NCI-H187 (cell line): ENCODE results near the gene ATXN7L1.

ENCODE experiments used
- DNase-seq, 2 experiments: peaks; one replicate each; lab custom pipeline; 2025; lab: John Stamatoyannopoulos, UW

Gene ATXN7L1, protein sequence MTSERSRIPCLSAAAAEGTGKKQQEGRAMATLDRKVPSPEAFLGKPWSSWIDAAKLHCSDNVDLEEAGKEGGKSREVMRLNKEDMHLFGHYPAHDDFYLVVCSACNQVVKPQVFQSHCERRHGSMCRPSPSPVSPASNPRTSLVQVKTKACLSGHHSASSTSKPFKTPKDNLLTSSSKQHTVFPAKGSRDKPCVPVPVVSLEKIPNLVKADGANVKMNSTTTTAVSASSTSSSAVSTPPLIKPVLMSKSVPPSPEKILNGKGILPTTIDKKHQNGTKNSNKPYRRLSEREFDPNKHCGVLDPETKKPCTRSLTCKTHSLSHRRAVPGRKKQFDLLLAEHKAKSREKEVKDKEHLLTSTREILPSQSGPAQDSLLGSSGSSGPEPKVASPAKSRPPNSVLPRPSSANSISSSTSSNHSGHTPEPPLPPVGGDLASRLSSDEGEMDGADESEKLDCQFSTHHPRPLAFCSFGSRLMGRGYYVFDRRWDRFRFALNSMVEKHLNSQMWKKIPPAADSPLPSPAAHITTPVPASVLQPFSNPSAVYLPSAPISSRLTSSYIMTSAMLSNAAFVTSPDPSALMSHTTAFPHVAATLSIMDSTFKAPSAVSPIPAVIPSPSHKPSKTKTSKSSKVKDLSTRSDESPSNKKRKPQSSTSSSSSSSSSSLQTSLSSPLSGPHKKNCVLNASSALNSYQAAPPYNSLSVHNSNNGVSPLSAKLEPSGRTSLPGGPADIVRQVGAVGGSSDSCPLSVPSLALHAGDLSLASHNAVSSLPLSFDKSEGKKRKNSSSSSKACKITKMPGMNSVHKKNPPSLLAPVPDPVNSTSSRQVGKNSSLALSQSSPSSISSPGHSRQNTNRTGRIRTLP

DNA sequence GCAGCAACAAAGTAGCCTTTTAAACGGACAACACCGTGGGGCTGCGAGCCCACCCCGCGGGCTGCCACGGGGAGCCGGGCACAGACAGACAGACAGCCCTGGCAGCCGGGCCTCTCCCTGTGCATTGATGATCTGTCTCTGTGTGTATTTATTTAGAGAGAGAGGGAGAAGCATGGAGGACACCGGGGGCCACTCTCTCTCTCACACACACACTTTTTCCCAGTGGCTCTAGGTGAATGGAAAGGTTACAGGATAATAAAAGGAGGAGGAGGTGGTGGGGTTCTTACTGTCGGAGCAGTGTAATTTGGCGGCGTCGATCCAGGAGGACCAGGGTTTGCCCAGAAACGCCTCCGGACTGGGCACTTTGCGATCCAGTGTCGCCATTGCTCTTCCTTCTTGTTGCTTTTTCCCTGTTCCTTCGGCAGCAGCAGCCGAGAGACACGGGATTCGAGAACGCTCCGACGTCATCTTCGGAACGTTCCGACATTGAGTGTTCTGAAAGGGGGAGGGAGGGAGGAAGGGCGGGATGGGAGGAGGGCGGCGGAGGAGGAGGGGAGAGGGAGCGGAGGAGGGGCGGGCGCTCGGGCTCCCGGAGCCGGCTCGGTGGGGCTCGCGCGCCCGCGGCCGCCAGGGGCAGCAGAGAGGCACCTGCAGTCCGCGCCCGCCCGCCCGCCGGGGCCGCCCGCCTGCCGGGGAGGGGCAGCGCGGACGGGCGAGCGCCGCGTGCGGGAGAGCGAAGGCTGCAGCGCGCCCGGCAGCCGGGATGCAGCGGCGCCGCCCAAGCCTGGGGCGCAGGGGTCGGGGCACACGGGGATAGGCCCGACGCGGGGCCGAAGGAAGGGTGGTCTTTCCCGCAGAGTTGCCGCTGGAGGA is at the start of gene ATXN7L1:
TSS of gene ATXN7L1 (minus strand) at position 509 of the 873 bp plus-strand sequence. CDS start at position 468, 41 bp downstream.
- peak; percentile 94 to 95 for DNase-seq

DNA sequence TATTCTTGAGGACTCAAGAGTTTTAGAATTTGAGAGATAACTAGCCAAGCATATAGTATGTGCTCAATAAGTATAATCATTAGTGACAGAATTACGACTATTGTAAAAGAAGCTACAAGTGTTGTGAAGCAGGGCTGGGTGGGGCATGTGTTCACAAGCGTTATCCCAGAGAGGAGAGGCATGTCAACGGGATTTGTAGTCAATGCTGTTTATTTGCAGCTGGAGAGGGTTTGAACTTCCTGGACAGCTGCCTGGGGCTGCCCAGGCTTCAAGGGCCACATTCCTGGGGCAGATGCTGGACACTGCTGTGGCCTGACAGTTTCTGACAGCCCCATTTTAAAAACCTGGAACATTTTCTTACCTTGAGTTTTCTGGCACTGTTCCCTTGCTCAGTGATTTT is 49.7 kb upstream of the ATXN7L1 start:
- DNase-seq = no peak

DNA sequence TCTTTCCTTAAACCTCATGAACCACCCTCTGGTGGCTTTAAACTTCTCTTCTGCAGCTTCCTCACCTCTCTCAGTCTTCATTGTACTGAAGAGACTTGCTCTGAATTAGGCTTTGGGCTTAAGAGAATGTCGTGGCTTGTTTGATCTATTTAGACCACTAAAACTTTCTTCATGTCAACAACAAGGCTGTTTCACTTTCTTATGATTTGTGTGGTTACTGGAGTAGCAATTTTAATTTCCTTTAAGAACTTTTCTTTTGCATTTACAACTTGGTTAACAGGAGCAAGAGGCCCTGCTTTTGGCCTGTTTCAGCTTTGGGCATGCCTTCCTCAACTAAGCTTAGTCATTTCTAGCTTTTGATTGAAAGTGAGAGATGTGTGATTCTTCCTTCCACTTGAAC is 48.5 kb upstream of the ATXN7L1 start:
- no peak for DNase-seq

DNA sequence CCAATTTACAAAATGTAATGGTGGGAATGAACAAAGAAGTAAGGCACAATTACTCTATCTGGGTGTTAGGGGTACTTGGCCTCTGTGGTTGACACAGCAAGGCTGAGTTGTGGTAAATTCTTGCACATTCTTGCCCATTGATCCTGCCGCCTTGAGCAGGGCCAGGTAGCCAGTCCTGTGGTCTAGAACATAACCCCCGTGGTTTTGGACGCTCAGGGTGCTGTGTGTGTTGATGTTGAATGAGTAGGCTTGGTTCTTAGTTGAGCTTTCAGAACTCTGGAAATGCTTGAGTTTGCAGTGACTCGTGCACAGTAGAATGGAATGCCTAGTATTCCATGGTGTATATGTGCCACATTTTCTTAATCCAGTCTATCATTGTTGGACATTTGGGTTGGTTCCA is 44.4 kb upstream of the ATXN7L1 start:
- DNase-seq = no peak

DNA sequence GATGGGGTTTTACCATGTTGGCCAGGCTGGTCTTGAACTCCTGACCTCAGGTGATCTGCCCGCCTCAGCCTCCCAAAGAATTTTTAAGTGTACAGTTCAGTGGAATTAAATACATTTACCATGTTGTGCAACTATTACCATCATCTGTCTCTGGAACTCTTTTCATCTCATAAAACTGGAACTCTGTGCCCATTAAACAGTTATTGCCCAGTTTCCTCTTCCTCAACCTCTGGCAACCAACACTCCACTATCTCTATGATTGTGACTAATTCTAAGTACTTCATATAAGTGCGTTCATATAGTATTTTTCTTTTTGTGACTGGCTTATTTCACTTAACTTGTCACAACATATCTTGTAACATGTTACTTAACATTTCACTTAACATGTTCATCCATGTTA is 41.3 kb upstream of the ATXN7L1 start:
- DNase-seq = no peak

DNA sequence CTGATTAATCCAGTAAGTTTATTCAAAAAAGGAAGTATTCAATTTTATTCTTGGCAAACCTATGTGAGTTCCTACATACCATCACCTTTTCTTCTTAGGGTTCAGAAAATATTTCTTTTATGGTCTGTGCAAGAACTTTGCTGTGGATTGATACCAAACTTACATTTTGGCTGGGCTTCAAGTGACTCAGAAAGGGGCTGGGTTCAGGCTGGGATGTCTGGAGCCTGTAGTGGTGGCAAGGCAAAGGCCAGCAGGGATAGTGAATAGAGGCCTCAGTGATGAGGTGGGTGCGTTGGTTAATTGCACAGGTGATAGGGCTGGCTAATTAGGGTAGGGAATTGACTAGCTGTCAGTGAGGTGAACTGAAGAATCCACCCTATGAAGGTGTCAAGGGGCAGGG is 40.2 kb upstream of the ATXN7L1 start:
- no peak for DNase-seq

DNA sequence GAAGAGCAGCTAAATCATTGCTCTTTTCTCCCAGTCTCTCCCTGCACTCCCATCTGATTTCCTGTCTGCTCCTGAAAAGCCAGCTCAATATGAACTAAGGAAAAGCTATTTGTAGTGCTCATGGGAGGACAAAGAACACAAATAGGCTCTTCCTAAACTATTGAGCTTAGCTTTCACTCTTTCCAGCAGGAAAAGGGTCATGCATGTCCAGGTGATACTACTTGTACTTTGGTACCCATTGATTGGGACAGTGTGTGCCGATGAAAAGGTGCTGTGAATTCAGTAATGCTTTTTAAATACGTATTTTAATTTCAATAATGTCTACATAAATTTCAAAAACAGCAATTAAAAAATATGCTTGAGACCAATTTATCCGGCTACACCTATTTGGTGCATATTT is 37.5 kb upstream of the ATXN7L1 start:
- DNase-seq = no peak

DNA sequence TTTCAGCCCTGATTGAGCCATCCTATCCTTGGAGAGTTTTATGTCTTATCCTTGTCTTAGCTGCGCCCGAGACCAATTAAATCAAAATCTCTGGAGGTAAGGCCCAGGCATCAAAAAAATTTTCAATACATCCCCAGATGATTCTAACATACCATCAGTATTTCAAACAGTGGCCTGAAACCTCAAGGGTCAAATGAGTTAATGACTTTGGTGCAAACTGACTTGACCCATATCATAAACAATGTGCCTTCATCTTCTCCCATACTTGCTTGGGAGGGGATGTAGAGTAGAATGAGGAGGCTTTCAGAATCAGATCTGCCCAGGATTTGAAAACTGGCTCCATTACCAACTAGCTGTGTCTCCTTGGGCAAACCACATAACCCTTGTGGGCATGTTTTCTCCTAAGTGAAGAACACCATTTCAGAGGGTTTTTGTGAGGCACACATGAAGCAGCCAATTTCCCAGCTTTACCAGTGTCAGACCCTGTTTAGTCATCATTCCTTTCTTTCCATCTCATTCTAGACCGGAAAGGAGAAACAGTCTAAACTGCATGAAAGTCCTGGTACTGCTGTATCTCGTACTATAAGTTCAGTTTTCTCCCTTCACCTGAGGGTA is 35.7 kb upstream of the ATXN7L1 start:
- DNase-seq = no peak

DNA sequence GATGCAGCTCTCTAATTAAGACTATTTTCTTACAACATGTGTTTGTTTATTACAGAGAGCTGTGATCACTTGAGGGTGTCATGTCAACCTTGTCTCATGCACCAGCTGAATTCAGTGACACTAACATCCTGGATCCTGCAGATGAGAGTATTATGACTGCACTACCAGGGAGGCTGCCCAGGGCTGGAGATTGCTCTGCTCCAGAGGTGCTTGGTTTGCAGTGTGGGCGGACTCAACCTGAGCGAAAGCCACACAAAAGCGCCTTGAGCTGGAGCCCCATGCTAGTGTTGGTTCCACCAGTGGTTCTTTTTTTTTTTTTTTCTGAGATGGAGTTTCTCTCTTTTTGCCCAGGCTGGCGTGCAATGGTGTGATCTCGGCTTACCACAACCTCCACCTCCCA is 33.8 kb upstream of the ATXN7L1 start:
- DNase-seq = no peak

DNA sequence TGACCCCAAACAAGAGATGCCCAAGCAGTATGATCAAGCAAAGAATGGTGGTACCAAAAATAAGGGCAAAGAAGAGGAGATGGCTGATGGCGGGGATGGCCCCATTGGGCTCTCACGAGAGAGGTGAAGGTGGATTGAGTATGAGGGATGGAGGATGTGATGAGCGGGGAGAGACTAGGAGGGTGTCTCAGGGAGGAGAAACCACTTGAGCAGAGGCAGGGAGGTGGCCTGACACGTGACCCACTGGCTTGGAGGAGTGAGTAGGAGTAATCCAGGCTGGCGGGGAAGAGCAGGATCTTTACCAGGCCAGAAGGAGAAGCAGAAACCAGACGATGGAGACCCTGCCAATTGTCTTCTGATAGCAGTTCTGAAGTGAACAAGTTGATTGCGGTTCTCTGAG is 33.3 kb upstream of the ATXN7L1 start:
- no peak for DNase-seq

DNA sequence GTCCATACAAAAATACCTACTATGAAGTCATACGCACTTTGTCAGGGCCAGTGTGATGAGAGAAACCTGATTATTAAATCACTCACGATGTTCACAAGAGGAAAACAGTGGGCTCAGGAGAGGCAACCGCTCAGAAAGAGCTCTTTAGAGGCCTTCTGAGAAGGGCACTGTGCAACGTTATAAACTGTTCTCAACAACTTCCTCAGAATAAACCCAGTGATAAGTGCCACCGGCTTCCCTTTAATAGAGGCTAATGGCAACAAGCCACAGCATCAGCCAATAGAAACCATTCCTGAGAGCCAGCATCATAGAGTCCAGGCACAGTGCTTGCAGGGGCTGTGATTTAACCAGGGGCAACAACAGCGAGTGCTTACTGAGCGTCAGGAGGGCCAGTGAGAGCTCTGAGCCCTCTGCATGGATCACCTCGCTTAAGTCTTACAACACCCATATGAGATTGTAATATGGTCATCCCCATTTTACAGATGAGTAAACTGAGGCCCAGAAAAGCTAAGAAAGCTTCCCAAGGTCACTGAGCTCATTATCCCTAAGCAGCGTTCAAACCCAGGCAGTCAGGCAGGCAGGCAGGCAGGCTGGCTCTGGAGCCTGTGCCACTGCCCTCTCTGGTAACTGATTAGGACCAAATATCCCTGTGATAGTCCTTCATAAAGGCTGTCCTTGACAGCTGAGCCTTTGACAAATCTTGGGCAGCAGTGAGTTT is 30.9 kb upstream of the ATXN7L1 start:
- no peak for DNase-seq

DNA sequence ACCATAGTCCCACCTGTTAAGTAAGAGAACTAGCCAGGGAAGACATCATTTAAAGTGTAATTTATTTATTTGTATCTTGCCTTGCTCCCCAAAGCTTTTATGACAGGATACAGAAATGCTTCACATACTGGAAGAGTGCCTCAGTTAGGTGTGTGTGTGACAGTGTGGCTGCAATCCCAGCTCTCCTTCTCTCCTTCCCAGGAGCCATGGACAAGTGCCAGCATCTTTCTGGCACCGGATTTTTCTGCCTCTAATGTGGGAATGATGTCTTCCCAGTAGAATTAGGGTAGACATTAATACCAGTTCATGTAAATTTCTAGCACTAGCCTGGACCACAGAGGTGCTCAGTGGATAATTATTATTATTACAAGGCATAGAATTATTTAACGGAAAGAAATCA is 30.3 kb upstream of the ATXN7L1 start:
- DNase-seq = no peak

DNA sequence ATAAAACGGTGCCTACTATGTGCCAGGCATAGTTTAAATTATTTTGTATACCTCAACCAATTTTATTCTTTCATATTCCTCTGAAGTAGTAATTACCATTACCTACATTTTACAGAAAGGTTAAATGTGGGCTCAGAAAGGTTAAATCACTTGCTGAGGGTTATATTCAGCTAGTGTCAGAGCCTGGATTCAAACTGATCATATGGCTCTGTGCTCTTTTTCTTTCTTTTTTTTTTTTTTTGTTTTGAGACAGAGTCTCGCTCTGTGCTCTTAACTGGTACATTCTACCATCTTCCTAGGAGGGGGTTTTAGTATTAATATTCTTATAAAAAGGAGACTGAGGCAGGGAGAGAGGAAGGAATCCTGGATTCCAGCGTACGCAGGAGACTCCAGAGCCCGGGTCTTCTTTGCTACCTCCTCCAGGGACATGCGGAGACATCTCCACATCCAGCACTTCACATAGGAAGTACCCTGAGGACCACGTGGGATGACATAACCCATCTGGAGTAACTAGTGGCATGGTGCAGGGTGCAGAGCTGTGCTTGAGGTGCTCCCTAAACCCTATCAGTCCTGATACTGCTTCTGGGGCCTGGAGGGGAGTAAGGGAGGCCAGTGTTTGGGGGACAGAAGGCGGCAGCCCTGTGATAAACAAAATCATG is 29.6 kb upstream of the ATXN7L1 start:
- no peak for DNase-seq

DNA sequence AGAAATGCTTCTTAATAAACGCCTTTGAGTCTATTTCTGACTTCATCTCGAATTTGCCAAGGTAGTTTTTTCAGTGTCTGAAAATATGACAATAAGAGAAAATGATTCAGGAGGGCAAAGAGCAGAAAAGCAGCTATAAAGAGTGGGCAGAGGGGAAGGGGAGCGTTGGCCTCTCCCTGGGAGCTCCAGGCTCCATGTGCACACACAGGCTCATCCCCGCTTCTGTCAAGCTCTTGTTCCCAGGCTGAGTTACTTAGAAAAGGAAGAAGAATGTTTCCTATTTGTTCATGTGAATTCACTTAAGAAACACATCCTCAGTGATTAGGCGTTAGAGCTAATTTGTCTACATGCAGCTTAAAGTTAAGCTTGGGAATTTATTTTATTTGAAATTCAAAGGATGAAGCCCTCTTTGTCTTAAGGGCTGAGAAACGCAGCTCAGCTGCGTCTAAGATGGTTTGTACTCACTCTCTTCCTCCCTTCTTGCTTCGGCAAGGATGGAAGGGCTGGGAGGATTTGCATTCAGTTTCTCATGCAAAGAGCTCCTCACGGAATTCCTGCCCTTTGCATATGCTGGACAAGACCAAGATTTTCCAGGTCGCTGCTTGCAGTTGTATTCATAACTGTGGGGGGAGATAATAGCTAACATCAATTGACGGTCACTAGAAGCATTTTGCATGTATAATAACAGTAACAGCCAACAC is 29.0 kb upstream of the ATXN7L1 start:
- DNase-seq = no peak

DNA sequence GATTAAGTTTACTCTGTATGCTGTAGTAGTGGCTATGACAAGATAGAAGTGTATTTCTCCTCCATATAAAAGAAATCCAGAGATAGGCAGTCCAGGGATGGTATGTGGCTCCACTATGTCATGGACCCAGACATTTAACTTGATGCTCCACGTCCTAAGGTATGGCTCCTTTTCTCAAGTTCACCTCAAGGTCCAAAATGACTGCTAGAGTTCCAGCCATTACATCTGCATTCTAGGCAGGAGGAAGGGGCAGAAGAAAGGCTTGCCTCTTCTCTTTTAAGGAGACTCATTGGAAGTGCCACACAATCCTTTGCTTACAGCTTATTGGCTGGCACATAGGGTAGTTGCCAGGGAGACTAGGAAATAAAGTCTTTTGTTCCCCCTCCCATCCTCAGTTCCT is 27.7 kb upstream of the ATXN7L1 start:
- no peak for DNase-seq

DNA sequence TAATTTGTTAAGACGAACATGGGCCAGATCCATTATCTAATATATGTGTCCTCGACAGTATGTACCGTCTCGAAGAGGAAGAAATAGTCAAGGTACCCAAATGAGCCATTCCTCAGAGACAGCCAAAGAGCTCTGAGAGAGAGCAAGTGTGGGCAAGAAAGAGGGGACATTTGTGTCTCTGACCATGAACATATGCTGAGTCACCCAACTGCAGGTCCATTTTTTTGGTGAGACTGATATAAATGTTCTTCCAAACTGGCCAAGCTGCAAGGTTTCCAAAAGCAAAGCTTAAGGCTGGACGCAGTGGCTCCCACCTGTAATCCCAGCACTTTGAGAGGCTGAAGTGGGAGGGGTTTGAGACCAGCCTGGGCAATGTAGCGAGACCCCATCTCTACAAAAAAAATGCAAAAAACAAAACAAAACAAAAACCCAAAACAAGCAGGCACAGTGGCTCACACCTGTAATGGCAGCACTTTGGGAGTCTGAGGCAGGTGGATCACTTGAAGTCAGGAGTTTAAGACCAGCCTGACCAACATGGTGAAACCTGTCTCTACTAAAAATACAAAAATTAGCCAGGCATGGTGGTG is 26.0 kb upstream of the ATXN7L1 start:
- no peak for DNase-seq

DNA sequence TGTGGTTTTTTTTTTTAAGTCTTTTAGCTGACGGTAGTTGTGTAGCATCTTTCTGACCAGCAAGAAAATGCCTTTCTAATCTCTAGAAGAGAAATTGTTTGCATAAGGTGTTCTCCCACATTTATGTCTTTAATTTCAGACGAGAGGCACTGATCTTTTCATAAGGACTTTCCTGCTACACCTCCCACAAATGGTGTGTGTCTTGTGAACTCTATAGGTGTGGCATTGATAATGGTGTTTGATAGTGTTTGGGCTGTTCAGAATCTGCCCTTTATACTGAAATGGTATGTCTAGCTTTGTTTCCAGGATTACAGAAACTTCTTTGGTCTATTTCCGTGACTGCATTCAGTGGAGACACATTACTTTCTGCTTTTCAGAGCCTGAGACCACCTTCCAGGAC is 21.6 kb upstream of the ATXN7L1 start:
- no peak for DNase-seq

DNA sequence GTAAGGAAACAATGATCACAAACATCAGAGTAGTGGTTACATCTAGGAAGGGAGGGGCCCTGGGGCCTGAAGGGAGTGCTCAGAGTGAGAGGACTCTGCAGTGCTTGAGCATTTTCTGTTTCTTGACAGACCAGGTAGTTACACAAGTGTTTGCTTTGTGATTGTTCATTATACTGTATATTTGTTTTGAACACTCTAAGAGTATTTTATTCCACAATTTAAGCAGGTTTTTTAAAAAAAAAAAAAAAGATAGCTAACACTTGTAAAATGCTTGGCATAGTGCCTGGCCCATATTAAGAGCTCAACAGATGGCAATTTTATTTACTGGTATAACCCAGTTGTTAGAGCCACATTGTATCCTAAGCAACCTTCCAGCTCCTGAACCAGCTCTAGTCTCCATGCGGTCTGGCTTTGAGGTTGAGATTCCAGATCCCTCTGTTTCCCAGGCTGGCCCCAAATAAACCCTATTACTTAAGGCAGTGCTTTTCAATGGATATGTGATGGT is 20.1 kb upstream of the ATXN7L1 start:
- DNase-seq = peak; percentile 44 to 74

DNA sequence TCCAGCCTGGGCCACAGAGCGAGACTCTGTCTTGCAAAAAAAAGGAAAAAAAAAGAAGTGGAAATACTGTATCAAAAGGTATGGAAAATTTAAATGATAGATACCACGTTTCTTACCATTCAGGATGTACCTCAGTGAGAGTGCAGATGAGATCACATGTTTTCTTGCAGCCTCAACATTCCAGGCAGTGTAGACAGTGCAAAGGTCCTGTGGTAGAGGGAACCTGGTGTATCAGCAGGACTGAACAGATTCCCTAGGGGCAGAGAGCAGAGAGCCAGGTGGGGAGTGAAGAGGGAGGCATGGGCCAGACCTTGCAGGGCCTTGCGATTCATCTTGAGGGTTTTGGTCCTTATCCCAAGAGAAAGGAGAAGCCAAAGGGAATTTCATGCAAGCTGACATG is 17.7 kb upstream of the ATXN7L1 start:
- DNase-seq = no peak
